Upper lobe of right lung (tissue), 1 donor: ENCODE results near the gene PADI6. TPM values are rescaled to one million over a fixed set of nuclear protein-coding genes. Genes with fewer than 3 reads are reported as not detected.

ENCODE experiments used
- ATAC-seq: fragments of 200-7000 bp; cut with Tn5 transposase; one replicate; pipeline ENCODE4 v1.9.1; 2020; ENCODE audit warnings: mild to moderate bottlenecking, moderate library complexity
- DNase-seq: peaks from one replicate; pipeline ENCODE4 v3.0.0-alpha.2; 2020
- H3K27ac ChIP-seq: fragments of 200-600 bp; one replicate; pipeline ENCODE4 v1.8.0; 2022
- H3K27me3 ChIP-seq: fragments of 200-600 bp; one replicate; pipeline ENCODE4 v1.8.0; 2022; ENCODE audit warnings: mild to moderate bottlenecking
- H3K36me3 ChIP-seq: fragments of 200-600 bp; one replicate; pipeline ENCODE4 v1.8.0; 2022
- H3K4me1 ChIP-seq: fragments of 200-600 bp; one replicate; pipeline ENCODE4 v1.8.0; 2022
- H3K4me3 ChIP-seq: fragments of 200-600 bp; one replicate; pipeline ENCODE4 v1.8.0; 2022; ENCODE audit warnings: mild to moderate bottlenecking
- H3K9me3 ChIP-seq: fragments of 200-600 bp; one replicate; pipeline ENCODE4 v1.8.0; 2022
- intact Hi-C: fragments of 100-400 bp; cut with DNase I; formaldehyde crosslinking; loops from one replicate; pipeline ENCODE4 v1.11.0; 2022
- total RNA-seq: library from RNA; stranded (reverse); fragmentation: NEBNext Ultra II Directional; extraction: Animal tissue kit (Norgen Biotek cat#: 25700); gene quantifications from one replicate; pipeline ENCODE4 v1.2.1, GENCODE V29; 2021
- TF ChIP-seq, protein P1 (sequence below): fragments of 200-600 bp; IDR thresholded peaks from one replicate; pipeline ENCODE4 v1.8.0; 2022; ENCODE audit warnings: antibody characterized with exemption
- donor health status: DM: no; HTN: yes; CAD: no; lungs with severe emphysema.

PADI6 gene
- total RNA-seq, 1 donor from 2014 or later: not detected

DNA sequence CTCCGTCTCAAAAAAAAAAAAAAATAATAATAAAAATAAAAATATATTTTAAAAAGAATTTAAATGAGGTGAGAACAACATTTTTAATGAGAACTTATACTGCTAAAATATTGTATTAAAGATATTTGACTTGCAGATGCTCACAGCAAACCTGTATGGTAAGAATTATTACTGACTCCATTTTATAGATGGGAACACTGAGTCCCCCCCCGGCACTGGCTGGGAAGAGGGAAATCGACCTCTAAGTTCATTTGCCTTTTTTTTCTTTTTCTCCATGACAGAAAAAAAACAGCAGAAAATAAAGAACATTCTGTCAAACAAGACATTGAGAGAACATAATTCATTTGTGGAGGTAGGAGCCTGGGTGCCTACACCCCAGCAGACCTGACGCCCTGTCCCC lies 13.4 kb upstream of the PADI6 start:
- no peak overlapping the region for H3K4me3 ChIP-seq
- H3K9me3 ChIP-seq: no peaks in the 10 kb centered on the region
- DNase-seq (no peak), ATAC-seq (no peak)
- H3K27ac ChIP-seq: no peak overlapping the region
- no peaks in the 10 kb centered on the region for H3K36me3 ChIP-seq
- H3K27me3 ChIP-seq: peaks cover 13% of the 10 kb centered on the region
- no peaks in the 10 kb centered on the region for H3K4me1 ChIP-seq
- TF ChIP-seq, protein P1, sequence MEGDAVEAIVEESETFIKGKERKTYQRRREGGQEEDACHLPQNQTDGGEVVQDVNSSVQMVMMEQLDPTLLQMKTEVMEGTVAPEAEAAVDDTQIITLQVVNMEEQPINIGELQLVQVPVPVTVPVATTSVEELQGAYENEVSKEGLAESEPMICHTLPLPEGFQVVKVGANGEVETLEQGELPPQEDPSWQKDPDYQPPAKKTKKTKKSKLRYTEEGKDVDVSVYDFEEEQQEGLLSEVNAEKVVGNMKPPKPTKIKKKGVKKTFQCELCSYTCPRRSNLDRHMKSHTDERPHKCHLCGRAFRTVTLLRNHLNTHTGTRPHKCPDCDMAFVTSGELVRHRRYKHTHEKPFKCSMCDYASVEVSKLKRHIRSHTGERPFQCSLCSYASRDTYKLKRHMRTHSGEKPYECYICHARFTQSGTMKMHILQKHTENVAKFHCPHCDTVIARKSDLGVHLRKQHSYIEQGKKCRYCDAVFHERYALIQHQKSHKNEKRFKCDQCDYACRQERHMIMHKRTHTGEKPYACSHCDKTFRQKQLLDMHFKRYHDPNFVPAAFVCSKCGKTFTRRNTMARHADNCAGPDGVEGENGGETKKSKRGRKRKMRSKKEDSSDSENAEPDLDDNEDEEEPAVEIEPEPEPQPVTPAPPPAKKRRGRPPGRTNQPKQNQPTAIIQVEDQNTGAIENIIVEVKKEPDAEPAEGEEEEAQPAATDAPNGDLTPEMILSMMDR: no peak
- intact Hi-C loops: no loop called here

DNA sequence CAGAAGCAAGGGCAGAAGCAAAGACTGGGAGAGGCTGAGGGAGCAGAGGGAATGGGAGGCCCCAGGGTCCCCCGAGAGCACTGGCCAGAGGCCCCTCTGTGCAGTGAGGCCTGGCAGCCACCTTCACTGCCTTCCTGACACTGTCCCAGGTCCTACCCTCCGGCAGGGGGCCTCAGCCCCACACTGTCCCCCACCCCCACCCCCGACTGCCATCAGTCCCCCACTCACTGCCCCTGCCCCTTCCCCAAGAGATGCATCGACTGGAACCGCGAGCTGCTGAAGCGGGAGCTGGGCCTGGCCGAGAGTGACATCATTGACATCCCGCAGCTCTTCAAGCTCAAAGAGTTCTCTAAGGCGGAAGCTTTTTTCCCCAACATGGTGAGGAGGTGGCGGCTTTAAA lies 13.0 kb upstream of the PADI6 start:
- Histone ChIP-seq H3K9me3 (no peaks in the 10 kb centered on the region), H3K4me1 (no peaks in the 10 kb centered on the region), H3K27me3 (peaks cover 13% of the 10 kb centered on the region), H3K36me3 (no peaks in the 10 kb centered on the region), H3K4me3 (no peak overlapping the region), H3K27ac (no peak overlapping the region)
- intact Hi-C loops: no loop called here
- TF ChIP-seq, protein P1: no peak
- no peak for ATAC-seq
- DNase-seq: no peak

DNA sequence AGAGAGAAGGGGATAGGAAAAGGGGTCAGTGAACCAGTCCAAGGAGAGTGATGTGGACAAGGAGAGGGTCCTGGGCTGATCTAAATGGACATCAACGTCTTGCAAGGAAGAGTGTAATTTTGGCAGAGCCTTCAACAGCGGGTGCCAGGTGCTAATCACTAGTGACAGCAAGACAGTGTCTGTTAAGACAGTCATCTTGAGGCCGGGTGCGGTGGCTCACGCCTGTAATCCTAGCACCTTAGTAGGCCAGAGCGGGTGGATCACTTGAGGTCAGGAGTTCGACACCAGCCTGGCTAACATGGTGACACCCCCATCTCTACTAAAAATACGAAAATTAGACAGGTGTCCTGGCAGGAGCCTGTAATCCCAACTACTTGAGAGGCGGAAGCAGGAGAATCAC lies 12.2 kb upstream of the PADI6 start:
- Histone ChIP-seq H3K36me3 (no peaks in the 10 kb centered on the region), H3K4me3 (no peak overlapping the region), H3K27me3 (peaks cover 18% of the 10 kb centered on the region), H3K9me3 (no peaks in the 10 kb centered on the region), H3K4me1 (no peaks in the 10 kb centered on the region), H3K27ac (no peak overlapping the region)
- intact Hi-C loops: no loop called here
- TF ChIP-seq, protein P1: no peak
- no peak for ATAC-seq
- no peak for DNase-seq

DNA sequence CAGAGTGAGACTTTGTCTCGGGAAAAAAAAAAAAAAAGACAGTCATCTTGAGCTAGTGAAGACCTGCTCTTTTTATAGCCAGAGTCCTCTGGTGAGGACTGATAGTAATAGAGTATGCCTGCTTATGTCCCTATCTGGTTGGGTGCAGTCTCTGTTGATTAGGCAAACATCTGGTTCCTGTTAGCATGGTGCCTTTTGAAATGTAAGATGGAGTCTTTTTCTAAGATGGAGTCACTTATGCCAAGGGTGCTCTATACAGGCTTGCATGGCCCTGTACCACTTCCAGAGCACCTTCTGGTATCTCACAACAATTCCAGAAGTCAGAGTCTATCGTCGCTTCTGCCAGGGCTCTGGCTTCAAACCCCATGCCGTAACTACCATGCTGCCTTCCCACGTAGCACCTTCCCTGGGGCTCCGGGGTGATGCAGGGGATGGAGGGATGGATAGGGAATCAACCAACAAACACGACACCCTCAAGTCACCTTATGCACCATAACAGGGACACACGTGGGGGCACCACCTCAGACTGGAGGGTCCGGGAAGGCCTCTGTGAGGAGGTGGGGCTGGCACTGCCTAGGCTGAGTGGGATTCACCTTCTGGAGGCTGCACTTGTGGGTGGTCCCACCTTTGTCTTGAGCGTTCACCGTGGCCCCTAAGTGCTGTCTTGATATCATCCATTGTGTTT lies 11.6 kb upstream of the PADI6 start:
- H3K36me3 ChIP-seq: no peaks in the 10 kb centered on the region
- H3K27me3 ChIP-seq: peaks cover 18% of the 10 kb centered on the region
- no peak overlapping the region for H3K27ac ChIP-seq
- intact Hi-C loops: no loop called here
- TF ChIP-seq, protein P1: no peak
- H3K4me3 ChIP-seq: no peak overlapping the region
- DNase-seq: no peak
- no peak for ATAC-seq
- no peaks in the 10 kb centered on the region for H3K4me1 ChIP-seq
- no peaks in the 10 kb centered on the region for H3K9me3 ChIP-seq

DNA sequence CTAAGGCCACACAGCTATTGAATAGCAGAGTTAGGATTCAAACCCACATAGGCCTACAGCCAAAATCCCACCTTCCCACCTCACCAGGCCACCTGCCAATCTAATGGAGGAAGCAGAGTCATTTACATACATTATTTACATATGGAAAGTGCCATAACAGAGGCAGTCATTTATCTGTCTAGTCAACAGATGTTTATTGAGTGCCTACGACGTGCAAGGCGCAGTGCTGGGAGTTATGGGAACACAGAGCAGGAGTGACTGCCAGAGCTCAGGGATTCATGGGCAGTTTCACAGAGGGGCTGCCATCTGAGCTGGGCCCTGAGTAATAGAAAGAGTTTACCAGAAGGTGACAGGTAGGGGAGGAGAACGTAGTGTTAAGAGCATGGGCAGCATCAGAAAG lies 10.3 kb upstream of the PADI6 start:
- no peak overlapping the region for H3K27ac ChIP-seq
- H3K27me3 ChIP-seq: peaks cover 27% of the 10 kb centered on the region
- H3K9me3 ChIP-seq: no peaks in the 10 kb centered on the region
- H3K36me3 ChIP-seq: no peaks in the 10 kb centered on the region
- H3K4me1 ChIP-seq: no peaks in the 10 kb centered on the region
- H3K4me3 ChIP-seq: no peak overlapping the region
- no peak for DNase-seq
- TF ChIP-seq, protein P1: no peak
- intact Hi-C loops: no loop called here
- ATAC-seq: no peak

DNA sequence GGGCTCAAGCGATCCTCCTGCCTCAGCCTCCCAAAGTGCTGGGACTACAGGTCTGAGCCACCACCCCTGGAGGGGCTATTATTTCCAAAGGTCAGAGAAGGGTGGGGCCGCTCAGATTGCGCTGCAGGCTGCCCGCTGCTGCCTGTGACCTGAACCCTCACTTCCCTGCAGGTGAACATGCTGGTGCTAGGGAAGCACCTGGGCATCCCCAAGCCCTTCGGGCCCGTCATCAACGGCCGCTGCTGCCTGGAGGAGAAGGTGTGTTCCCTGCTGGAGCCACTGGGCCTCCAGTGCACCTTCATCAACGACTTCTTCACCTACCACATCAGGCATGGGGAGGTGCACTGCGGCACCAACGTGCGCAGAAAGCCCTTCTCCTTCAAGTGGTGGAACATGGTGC lies 8.6 kb upstream of the PADI6 start:
- Histone ChIP-seq H3K27ac (no peak overlapping the region), H3K4me1 (no peaks in the 10 kb centered on the region), H3K27me3 (peaks cover 38% of the 10 kb centered on the region), H3K9me3 (no peaks in the 10 kb centered on the region), H3K36me3 (no peaks in the 10 kb centered on the region), H3K4me3 (no peak overlapping the region)
- DNase-seq: no peak
- ATAC-seq: no peak
- intact Hi-C loops: no loop called here
- TF ChIP-seq, protein P1: no peak
